CD4-positive, alpha-beta memory T cell (primary cell): ENCODE data around the gene WARS2. TPM values are rescaled to one million over a fixed set of nuclear protein-coding genes. Genes with fewer than 3 reads are reported as not detected.

ENCODE experiments used
- CTCF ChIA-PET: fragments of 350-600 bp; sonication (Branson Sonifier 250); formaldehyde crosslinking; loops from one replicate; lab custom pipeline; 2021; ENCODE audit warnings: inconsistent platforms; ENCODE audit not compliant: partially characterized antibody; lab: Charles Lee
- POLR2A ChIA-PET: fragments of 350-600 bp; sonication (Branson Sonifier 250); formaldehyde crosslinking; loops from one replicate; lab custom pipeline; 2021; ENCODE audit not compliant: partially characterized antibody; lab: Charles Lee
- DNase-seq, 5 donors: peaks; one replicate each; pipeline versions ENCODE4 v3.0.0 to v3.0.0-alpha.2; 2020 to 2022; ENCODE audit warnings: mixed read lengths in 1 of 5
- H3K27ac ChIP-seq: one replicate; pipeline ENCODE4 v1.7.0; 2013; ENCODE audit warnings: low read depth, low read length
- H3K27me3 ChIP-seq: 2 replicates; pipeline ENCODE4 v1.7.0; 2013; ENCODE audit warnings: mild to moderate bottlenecking, low read length, moderate library complexity; ENCODE audit not compliant: insufficient read depth
- H3K36me3 ChIP-seq: 2 replicates; pipeline ENCODE4 v1.7.0; 2013; ENCODE audit warnings: mild to moderate bottlenecking, low read length, moderate library complexity; ENCODE audit not compliant: insufficient read depth
- H3K4me1 ChIP-seq: 2 replicates; pipeline ENCODE4 v1.7.0; 2013; ENCODE audit warnings: mild to moderate bottlenecking, low read length, moderate library complexity; ENCODE audit not compliant: insufficient read depth
- H3K4me3 ChIP-seq, 2 donors: one replicate each; pipeline ENCODE4 v1.7.0; 2013; ENCODE audit warnings: low read length in 2 of 2, mild to moderate bottlenecking in 1 of 2
- H3K9me3 ChIP-seq, 2 donors: one replicate each; pipeline ENCODE4 v1.7.0; 2013; ENCODE audit warnings: low read length in 2 of 2, control low read depth in 1 of 2; ENCODE audit not compliant: control insufficient read depth in 1 of 2
- H3K27ac Mint-ChIP-seq, 7 donors: one replicate each; pipeline ENCODE4 v1.8.0; 2020 to 2021; ENCODE audit warnings: mixed read lengths in 7 of 7, mild to moderate bottlenecking in 6 of 7, inconsistent platforms in 3 of 7, moderate library complexity in 3 of 7
- H3K27me3 Mint-ChIP-seq, 2 donors: one replicate each; pipeline ENCODE4 v1.8.0; 2020 to 2021; ENCODE audit warnings: mixed read lengths in 2 of 2
- H3K36me3 Mint-ChIP-seq, 2 donors: one replicate each; pipeline ENCODE4 v1.8.0; 2020 to 2021; ENCODE audit warnings: mixed read lengths in 2 of 2, inconsistent platforms in 1 of 2, mild to moderate bottlenecking in 1 of 2
- H3K4me1 Mint-ChIP-seq, 4 donors: one replicate each; pipeline ENCODE4 v1.8.0; 2020 to 2021; ENCODE audit warnings: mixed read lengths in 4 of 4, mild to moderate bottlenecking in 1 of 4
- H3K4me3 Mint-ChIP-seq, 8 donors: one replicate each; pipeline ENCODE4 v1.8.0; 2020 to 2021; ENCODE audit warnings: mixed read lengths in 8 of 8, mild to moderate bottlenecking in 7 of 8, moderate library complexity in 6 of 8, inconsistent platforms in 3 of 8
- H3K9me3 Mint-ChIP-seq, 8 donors: one replicate each; pipeline ENCODE4 v1.8.0; 2020 to 2021; ENCODE audit warnings: mixed read lengths in 8 of 8, mild to moderate bottlenecking in 5 of 8, inconsistent platforms in 3 of 8, moderate library complexity in 1 of 8
- intact Hi-C: fragments of 100-400 bp; cut with micrococcal nuclease; formaldehyde crosslinking; loops from one replicate; pipeline ENCODE4 v1.15.1; 2023
- polyA plus RNA-seq, 2 donors: library from polyadenylated mRNA; unstranded; fragments of 300-500 nt; fragmentation: Illumina TruSeq; gene quantifications; one replicate each; pipeline ENCODE4 v1.2.3, GENCODE V29; 2021
- total RNA-seq, 2 experiments: library from RNA; stranded (reverse); gene quantifications; one replicate each; pipeline ENCODE4 v1.2.3, GENCODE V29; 2021

The WARS2 gene
- total and polyA plus RNA-seq, 4 experiments from 2014 or later, result 6.9 to 12.4 (median 10.4) TPM

DNA sequence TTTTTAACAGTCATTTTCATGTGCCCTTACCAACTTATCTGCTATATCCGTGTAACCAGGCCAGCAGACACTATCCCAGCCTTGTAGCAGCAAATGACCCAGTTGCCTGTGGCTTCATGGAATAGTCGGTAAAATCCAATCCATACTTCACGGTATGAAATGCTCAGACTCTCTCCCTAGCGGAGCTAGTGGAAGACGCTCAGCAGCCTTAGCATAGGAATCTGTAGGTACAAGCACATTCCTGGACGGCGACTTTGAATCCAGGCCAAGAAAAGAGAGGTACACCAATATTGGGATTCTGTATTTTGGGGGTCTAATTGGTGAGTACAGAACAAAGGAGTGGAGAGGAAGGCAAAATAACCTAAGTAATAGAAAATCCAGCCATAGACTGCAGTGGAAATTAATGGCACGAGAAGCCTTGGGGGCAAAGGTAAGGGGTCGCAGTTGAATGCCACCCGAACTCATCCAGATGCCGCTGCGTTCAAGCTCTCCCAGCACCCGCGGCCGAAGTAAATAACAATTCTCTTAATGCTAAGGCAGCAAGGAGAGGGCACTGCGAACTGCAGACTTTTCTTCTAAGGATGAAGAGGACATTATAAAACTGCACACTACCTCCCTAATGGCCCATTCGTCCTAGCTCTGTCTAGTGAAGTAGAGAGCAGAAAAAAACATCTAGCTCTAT lies 134.6 kb downstream of the WARS2 start:
- Mint-ChIP-seq H3K27me3 (peaks cover 66 to 67% of the 10 kb centered on the region in 2 donors), H3K4me3 (peak overlapping the region in 1 of 8 donors; percentile 50), H3K9me3 (peaks cover 4 to 62% (median 39%) of the 10 kb centered on the region in 8 donors), H3K27ac (peak overlapping the region in 1 of 7 donors; percentile 28), H3K36me3 (peaks cover 3 to 9% of the 10 kb centered on the region in 2 donors), H3K4me1 (peaks cover 6 to 29% (median 15%) of the 10 kb centered on the region in 4 donors)
- Histone ChIP-seq H3K4me1 (peaks cover 10% of the 10 kb centered on the region), H3K36me3 (no peaks in the 10 kb centered on the region), H3K4me3 (no peak overlapping the region), H3K9me3 (no peaks in the 10 kb centered on the region), H3K27me3 (peaks cover 44% of the 10 kb centered on the region), H3K27ac (no peak overlapping the region)
- POLR2A ChIA-PET, result no interaction called here
- DNase-seq, result no peak
- CTCF ChIA-PET, result interaction anchor here (1.0 kb wide), 1 partner anchor 271 kb away, joined by 4 read pairs; no protein-coding TSS in a partner anchor
- intact Hi-C loops, result no loop called here

DNA sequence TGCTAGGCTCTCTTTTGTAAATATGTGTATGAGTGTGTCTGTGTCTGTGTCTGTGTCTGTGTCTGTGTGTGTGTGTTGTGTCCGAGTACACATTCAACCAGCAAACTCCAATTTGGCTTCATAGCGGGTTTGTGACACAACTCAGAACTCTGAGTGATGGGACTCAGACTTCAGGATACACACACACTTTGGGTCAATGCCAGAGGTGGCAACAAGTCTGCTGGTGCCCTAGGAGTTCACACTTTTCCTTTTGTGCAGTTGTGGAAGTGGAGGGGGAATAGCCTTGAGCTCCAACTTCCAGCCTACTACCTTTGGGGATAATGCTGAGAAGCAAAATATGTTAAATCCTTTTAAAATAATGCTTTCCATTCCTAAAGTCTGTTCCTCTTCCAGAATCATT lies 135.7 kb downstream of the WARS2 start:
- H3K9me3 Mint-ChIP-seq, result peaks cover 4 to 57% (median 39%) of the 10 kb centered on the region in 8 donors
- peaks cover 44% of the 10 kb centered on the region for H3K27me3 ChIP-seq
- H3K4me3 ChIP-seq, result no peak overlapping the region
- H3K27me3 Mint-ChIP-seq, result peaks cover 66% of the 10 kb centered on the region in 2 donors
- intact Hi-C loops, result no loop called here
- no peaks in the 10 kb centered on the region for H3K36me3 ChIP-seq
- H3K4me3 Mint-ChIP-seq, result no peak overlapping the region
- CTCF ChIA-PET, result no interaction called here
- H3K4me1 Mint-ChIP-seq, result peaks cover 9 to 38% (median 15%) of the 10 kb centered on the region in 4 donors
- no peak overlapping the region for H3K27ac ChIP-seq
- POLR2A ChIA-PET, result no interaction called here
- H3K4me1 ChIP-seq, result peaks cover 10% of the 10 kb centered on the region
- no peak overlapping the region for H3K27ac Mint-ChIP-seq
- no peak for DNase-seq
- H3K9me3 ChIP-seq, result no peaks in the 10 kb centered on the region
- peaks cover 3 to 9% of the 10 kb centered on the region in 2 donors for H3K36me3 Mint-ChIP-seq

DNA sequence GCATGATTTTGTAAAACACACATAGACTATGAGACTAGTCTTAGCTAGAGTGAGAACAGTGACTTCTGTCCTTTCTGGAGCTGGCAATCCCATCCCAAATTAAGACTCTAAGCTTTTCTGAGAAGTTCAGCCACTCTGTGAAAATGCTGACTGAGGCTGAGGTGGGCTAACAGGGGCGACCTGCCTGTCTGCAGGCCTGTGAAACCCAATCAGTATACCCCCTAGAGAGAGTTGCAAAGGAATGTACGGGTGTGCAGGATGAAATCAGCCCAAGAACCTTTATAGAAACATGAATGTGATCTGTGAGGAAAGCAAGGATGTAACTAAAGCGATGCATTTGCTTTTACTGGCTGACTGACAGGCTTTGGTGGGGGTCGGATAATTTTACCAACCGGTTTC lies 136.3 kb downstream of the WARS2 start:
- intact Hi-C loops, result no loop called here

DNA sequence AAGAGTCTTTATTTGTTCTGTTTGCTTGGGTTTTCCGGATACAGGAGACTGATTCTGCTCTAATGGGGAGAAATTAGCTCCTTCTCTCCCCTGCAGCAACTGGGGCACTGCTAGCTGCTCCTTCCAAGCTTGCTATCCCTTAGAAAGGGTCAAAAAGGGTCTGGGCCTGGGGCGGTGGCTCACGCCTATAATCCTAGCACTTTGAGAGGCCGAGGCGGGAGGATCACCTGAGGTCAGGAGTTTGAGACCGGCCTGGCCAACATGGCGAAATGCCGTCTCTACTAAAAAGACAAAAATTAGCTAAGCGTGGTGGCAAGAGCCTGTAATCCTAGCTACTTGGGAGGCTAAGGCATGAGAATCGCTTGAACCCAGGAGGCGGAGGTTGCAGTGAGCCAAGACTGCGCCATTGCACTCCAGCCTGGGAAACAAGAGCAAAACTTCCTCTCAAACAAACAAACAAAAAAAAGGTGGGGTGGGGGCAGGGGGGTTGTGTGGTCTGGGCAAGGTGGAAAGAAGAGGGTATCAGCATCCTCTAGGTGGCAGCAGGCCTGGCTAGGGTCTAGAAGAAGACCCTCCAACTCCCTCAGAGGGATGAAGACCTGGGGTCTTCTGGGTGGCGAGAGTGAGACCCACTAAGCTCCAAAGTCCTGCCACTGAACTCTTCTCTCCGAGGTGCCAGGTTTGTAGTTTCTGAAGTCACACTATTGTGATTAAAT lies 136.9 kb downstream of the WARS2 start:
- peaks cover 46% of the 10 kb centered on the region for H3K27me3 ChIP-seq
- Mint-ChIP-seq H3K36me3 (peaks cover 3 to 9% of the 10 kb centered on the region in 2 donors), H3K4me3 (no peak overlapping the region), H3K27me3 (peaks cover 67 to 68% of the 10 kb centered on the region in 2 donors), H3K4me1 (peaks cover 7 to 29% (median 10%) of the 10 kb centered on the region in 4 donors), H3K9me3 (peaks cover 4 to 49% (median 34%) of the 10 kb centered on the region in 8 donors), H3K27ac (no peak overlapping the region)
- DNase-seq, result no peak
- POLR2A ChIA-PET, result no interaction called here
- CTCF ChIA-PET, result no interaction called here
- peaks cover 8% of the 10 kb centered on the region for H3K4me1 ChIP-seq
- intact Hi-C loops, result no loop called here
- no peak overlapping the region for H3K27ac ChIP-seq
- no peak overlapping the region for H3K4me3 ChIP-seq
- H3K9me3 ChIP-seq, result no peaks in the 10 kb centered on the region
- H3K36me3 ChIP-seq, result no peaks in the 10 kb centered on the region

More for the DNA sequence above, 136.3 kb downstream of the WARS2 start:
- no peak overlapping the region for H3K4me3 ChIP-seq
- no peaks in the 10 kb centered on the region for H3K9me3 ChIP-seq
- H3K4me1 Mint-ChIP-seq, result peaks cover 10 to 34% (median 15%) of the 10 kb centered on the region in 4 donors
- H3K36me3 ChIP-seq, result no peaks in the 10 kb centered on the region
- peaks cover 4 to 54% (median 38%) of the 10 kb centered on the region in 8 donors for H3K9me3 Mint-ChIP-seq
- H3K27me3 ChIP-seq, result peaks cover 47% of the 10 kb centered on the region
- peaks cover 3 to 9% of the 10 kb centered on the region in 2 donors for H3K36me3 Mint-ChIP-seq
- ChIA-PET CTCF (no interaction called here), POLR2A (no interaction called here)
- peaks cover 68 to 70% of the 10 kb centered on the region in 2 donors for H3K27me3 Mint-ChIP-seq
- no peak overlapping the region for H3K4me3 Mint-ChIP-seq
- no peak overlapping the region for H3K27ac Mint-ChIP-seq
- peaks cover 10% of the 10 kb centered on the region for H3K4me1 ChIP-seq
- DNase-seq, result no peak
- no peak overlapping the region for H3K27ac ChIP-seq

DNA sequence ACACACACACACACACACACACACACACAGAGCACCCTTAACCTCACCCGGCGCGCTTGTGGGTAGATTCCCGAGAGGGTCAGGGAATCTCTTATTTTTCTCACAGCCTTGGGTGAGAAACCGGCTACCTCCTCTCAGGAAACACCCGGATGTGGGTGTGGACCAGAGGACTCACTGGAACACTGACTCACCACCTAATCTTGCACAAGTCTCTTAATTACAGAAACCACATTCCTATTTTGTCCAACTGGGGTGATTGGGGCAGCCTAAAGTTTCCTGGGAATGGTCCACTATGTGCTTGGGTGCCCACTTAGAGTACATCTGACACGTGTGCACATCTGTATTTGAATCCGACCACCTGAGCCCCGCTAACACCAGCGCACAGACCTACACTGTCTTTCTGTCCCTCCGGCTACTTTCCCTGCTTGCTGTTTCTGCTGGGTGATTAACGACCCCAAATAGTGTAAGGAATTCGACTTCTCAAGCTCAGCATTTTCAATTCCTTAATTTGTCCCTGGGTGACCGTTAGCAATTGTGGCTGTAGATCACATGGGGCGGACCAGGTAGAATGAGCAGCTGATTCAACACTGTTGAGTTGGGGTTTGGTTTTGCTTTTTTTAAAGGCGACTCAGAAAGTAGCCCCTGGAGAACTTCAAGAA lies 138.3 kb downstream of the WARS2 start:
- peaks cover 3 to 9% of the 10 kb centered on the region in 2 donors for H3K36me3 Mint-ChIP-seq
- Histone ChIP-seq H3K36me3 (no peaks in the 10 kb centered on the region), H3K27me3 (peaks cover 40% of the 10 kb centered on the region), H3K9me3 (no peaks in the 10 kb centered on the region), H3K27ac (no peak overlapping the region), H3K4me3 (no peak overlapping the region), H3K4me1 (no peaks in the 10 kb centered on the region)
- peak overlapping the region in 1 of 7 donors; percentile 69 for H3K27ac Mint-ChIP-seq
- intact Hi-C loops, result no loop called here
- ChIA-PET CTCF (no interaction called here), POLR2A (no interaction called here)
- peaks cover 5 to 25% (median 6%) of the 10 kb centered on the region in 4 donors for H3K4me1 Mint-ChIP-seq
- H3K27me3 Mint-ChIP-seq, result peaks cover 70 to 73% of the 10 kb centered on the region in 2 donors
- H3K4me3 Mint-ChIP-seq, result peak overlapping the region in 1 of 8 donors; percentile 55
- H3K9me3 Mint-ChIP-seq, result peaks cover 4 to 54% (median 32%) of the 10 kb centered on the region in 8 donors
- no peak for DNase-seq

DNA sequence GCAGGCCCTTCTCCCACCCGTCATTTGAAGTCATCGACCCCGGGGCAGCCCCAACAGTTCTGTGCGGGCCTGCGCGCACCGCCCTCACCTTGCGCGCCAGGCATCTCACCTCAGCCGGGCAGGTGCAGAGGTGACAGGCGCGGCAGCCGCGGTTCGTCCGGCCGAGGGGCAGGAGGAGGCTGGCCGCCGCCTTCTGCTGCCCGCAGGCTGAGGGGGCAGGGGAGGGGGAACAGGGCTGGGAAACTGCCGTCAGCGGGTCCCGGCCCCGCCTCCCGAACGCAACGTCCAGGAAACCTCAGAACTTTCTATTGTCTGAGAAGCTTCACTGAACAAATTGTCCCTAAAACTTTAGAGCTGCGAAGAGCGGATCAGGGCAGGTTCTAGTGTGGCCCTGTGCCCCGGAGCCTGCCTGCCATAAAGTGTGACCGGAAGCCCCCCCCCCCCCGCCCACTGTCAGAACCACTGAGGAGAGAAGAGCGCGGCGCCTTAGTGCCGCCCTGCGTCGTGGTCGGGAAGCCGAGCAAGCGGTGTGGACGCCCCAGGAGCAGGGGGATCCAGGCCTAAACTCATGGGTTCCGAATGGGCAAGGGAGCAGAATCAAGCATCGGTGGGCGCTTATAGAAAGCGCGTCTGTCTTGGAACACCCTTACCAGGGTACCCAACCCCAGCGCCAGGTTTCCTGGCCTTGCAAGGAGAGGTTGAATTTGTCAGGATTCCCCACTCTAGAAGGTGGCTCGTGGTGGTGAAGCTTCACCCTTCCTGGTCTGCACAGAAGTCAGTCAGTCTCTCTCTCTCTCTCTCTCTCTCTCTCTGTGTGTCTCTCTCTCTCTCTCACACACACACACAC lies 139.0 kb downstream of the WARS2 start:
- POLR2A ChIA-PET, result no interaction called here
- H3K27ac Mint-ChIP-seq, result no peak overlapping the region
- Histone ChIP-seq H3K4me3 (no peak overlapping the region), H3K27ac (no peak overlapping the region), H3K9me3 (no peaks in the 10 kb centered on the region), H3K27me3 (peaks cover 36% of the 10 kb centered on the region), H3K36me3 (no peaks in the 10 kb centered on the region), H3K4me1 (no peaks in the 10 kb centered on the region)
- H3K36me3 Mint-ChIP-seq, result peaks cover 3 to 9% of the 10 kb centered on the region in 2 donors
- H3K27me3 Mint-ChIP-seq, result peaks cover 74 to 75% of the 10 kb centered on the region in 2 donors
- no peak for DNase-seq
- H3K4me1 Mint-ChIP-seq, result peaks cover 5 to 24% (median 6%) of the 10 kb centered on the region in 4 donors
- CTCF ChIA-PET, result no interaction called here
- peak overlapping the region in 1 of 8 donors; percentile 55 for H3K4me3 Mint-ChIP-seq
- intact Hi-C loops, result no loop called here
- peaks cover 4 to 53% (median 34%) of the 10 kb centered on the region in 8 donors for H3K9me3 Mint-ChIP-seq
